Measurements from ENCODE around the gene TMEM31. TPM values are rescaled to one million over a fixed set of nuclear protein-coding genes. Genes with fewer than 3 reads are reported as not detected.

Gene TMEM31, protein sequence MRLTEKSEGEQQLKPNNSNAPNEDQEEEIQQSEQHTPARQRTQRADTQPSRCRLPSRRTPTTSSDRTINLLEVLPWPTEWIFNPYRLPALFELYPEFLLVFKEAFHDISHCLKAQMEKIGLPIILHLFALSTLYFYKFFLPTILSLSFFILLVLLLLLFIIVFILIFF
- not detected for total RNA-seq

DNA sequence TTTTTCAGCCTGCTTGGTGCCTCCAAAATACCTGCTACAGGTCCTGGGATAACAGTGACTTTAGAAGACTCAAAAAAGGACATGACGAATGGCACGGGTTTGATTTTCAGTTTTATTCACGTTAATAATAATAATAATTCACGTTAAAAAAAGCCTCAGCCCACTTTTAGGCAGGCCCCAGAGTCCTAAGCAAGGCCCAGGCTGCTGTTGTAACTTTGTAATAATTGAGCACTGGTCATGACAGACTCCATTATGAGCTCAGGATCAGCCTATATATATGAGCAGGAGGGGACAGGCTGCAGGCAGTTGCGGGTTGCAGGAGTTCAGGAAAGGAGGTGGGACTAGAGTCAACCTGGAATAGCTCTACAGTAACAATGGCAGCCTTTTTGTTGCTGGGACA is at the start of gene TMEM31:
Gene TMEM31 (plus strand): TSS at position 301 of the 400 bp plus-strand sequence. CDS start 1,350 bp downstream, outside the sequence.
- Mint-ChIP-seq H3K9me3 (ENCODE audit: low read depth) (no peaks in the 10 kb centered on the region), H3K4me1 (no peaks in the 10 kb centered on the region), H3K27me3 (no peaks in the 10 kb centered on the region), H3K27ac (no peak within 1 kb of the TSS), H3K4me3 (no peak within 1 kb of the TSS), H3K36me3 (no peaks in the 10 kb centered on the region)
- CTCF ChIA-PET, result interaction anchor here (0.7 to 1.7 kb wide), 4 partner anchors 19 to 1209 kb away, joined by 3 to 7 read pairs (median 3); no protein-coding TSS in a partner anchor
- ATAC-seq, result no peak
- DNase-seq, result no peak

DNA sequence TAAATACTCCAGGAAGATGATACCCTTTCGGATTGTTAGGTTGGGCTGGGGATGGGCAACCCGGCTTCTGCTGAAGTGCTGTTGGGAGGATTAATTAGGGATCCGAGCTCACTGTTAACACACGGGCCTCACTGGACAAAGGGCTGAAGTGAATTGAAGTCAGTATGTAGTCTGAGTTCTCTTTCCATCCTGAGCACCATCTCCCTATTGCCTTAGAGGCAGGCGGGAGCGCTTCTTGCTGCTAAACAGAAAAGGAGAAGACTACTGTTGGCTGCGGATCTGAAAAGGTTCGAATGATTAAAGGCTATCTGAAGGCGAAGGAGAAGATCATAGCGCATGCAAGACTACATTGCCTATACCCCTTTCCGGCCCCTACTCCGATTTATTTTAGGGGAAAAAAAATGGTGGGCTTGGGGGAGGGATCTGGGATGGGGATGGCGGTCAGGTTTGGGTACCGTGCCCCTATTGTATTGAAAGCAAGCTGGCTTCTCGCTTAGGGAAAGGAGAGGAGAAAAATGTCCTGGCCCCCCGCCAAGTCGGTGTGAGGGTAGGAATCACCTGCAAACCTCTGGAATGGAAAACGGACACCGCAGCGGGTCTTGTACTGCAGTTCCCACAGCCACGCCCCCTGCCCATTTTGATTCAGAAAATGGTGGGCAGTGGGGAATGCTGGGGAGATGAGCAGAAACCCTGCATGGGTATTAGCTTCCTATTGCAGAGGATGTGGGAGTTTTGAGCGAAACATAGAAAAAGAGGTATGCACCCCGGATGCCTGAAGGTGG is 46.5 kb upstream of the TMEM31 start:
- Mint-ChIP-seq H3K4me1 (no peaks in the 10 kb centered on the region), H3K27me3 (peaks cover 7% of the 10 kb centered on the region), H3K9me3 (ENCODE audit: low read depth) (no peaks in the 10 kb centered on the region), H3K27ac (no peak overlapping the region), H3K4me3 (no peak overlapping the region), H3K36me3 (no peaks in the 10 kb centered on the region)
- CTCF ChIA-PET, result no interaction called here
- DNase-seq (no peak), ATAC-seq (no peak)

DNA sequence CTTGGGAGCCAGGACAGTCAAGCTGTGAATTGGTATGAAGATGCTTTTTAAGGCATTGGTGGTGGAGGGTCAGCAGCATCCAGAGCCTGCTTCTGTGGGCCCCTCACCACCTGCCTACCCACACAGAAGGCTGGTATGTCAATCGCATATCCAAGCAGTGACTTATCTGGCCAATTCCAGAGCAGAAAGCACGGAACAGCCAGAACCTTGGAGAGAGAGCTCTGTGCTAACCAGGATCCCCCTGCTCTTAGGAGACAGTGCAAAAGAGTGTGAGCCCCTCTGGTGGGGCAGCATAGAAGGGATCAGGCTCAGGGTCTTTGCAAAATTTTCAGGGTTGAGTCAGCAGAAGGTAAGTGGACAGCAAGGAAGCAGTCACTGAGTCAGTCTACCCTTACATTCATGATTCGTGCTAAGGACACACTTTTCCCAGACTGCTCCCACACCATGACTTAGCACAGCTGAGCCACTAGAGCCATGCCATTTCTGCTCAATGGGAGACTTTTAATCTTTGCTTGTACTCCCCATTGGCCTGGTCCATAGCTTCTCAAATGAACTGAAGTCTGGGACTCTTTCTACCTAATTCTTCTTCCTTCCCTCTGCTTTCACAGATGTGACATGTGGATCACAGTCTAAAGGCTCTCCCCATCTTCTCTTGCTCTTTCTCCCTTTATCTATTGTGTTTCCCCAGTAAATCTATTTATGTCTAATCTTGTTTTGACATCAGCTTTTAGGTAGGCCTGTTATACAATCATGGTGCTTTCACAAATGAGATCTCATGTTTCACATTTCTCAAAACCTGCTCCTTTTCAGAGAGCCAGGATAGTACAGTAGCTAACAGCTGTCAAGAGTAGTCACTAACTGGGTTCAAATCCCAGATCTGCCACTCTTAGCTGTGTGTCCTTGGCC is 44.3 kb upstream of the TMEM31 start:
- H3K27me3 Mint-ChIP-seq, result peaks cover 7% of the 10 kb centered on the region
- ATAC-seq (no peak), DNase-seq (no peak)
- H3K4me3 Mint-ChIP-seq, result no peak overlapping the region
- H3K36me3 Mint-ChIP-seq, result no peaks in the 10 kb centered on the region
- no peak overlapping the region for H3K27ac Mint-ChIP-seq
- CTCF ChIA-PET, result no interaction called here
- no peaks in the 10 kb centered on the region for H3K9me3 Mint-ChIP-seq (ENCODE audit: low read depth)
- H3K4me1 Mint-ChIP-seq, result no peaks in the 10 kb centered on the region

DNA sequence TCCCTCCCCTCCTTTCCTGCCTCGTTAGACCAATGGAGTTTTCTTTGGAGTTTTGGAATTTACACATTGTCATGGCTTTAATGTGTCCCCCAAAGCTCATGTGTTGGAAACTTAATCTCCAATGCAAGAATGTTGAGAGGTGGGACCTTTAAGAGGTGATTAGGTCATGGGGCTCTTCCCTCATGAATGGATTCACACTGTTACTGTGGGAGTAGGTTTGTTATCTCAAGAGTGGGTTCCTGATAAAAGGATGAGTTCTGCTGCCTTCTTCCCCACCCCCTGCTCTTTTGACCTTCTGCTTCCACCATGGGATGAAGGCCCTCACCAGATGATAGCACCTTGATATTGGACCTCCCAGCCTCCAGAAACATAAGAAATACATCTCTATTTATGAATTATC is 41.0 kb upstream of the TMEM31 start:
- Mint-ChIP-seq H3K4me1 (no peaks in the 10 kb centered on the region), H3K9me3 (ENCODE audit: low read depth) (no peaks in the 10 kb centered on the region), H3K27me3 (no peaks in the 10 kb centered on the region), H3K36me3 (no peaks in the 10 kb centered on the region), H3K4me3 (no peak overlapping the region), H3K27ac (no peak overlapping the region)
- ATAC-seq, result no peak
- CTCF ChIA-PET, result no interaction called here
- no peak for DNase-seq

DNA sequence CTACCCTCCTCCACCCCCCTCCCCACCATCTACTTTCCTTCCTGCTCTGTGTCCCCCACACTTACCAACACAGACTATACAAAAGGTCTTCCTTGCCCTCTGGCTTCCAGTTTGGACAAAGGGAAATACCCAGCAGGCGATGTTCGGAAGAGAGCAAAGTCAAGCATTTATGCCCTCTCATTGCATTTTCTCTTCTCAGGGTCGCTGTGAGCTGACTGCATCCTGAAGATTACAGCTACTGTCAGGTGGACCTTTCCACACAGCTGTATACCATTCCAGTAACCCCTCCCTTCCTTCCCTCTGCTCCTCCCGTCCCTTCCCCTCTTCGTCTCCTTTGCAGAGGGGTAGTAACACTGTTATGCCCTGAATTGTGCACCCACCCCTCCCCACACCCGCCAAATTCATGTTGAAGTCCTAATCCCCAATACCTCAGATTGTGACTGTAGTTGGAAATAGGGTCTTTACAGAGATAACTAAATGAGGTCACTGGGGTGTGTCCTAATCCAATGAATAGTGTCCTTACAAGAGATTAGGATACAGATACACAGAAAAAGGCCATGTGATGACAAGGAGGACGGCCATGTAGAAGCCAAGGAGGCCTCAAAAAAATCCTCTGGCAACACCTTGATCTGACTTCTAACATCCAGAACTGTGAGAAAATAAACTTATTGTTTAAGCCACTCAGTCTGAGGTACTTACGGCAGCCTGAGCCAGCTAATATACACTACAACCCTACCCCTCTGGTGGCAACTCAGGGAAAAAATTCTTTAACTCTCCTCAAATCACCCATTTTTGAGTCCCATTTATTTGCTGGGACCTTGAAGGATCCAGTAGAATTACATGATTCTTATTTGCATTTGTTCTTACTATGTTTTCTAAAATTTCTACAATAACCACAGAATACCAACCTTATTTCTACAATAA is 35.9 kb upstream of the TMEM31 start:
- Mint-ChIP-seq H3K27ac (no peak overlapping the region), H3K9me3 (ENCODE audit: low read depth) (no peaks in the 10 kb centered on the region), H3K36me3 (peaks cover 23% of the 10 kb centered on the region), H3K4me3 (no peak overlapping the region), H3K27me3 (no peaks in the 10 kb centered on the region), H3K4me1 (no peaks in the 10 kb centered on the region)
- ATAC-seq (no peak), DNase-seq (no peak)
- CTCF ChIA-PET, result no interaction called here

DNA sequence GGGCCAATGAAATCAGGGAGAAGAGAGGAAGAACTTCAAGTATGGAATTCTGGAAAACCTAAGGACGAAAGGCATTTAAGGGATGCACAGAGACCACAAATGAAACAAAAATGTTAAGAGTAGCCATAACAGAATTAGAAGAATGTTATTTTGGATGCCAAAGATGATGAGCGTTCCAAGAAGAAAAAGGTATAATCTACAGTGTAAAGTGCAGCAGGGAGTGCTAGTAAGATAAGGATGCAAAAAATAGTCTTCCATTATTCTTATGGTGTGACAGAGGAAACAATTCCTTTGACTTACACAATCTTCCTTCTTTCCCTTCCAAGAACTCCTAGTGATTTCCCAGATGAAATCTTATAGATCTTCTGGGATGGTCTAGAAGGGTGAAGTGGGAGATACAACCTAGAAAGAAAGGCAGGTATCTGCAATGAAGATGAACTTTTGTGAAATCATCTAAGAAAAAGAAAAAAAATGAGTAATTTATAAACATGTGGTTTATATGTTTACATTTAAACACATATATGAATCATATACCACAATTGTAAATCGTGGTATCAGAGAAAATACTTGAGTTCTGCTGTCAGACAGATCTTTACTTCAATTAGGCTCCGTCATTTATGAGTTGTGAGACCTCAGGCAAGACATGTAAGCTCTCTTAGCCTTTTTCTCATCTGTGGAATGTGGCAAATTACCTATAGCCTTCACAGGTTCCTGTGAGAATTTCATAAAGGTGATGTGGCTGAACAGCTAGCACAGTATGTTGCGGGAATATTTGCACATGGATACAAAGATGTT is 32.3 kb upstream of the TMEM31 start:
- no peaks in the 10 kb centered on the region for H3K4me1 Mint-ChIP-seq
- H3K27ac Mint-ChIP-seq, result no peak overlapping the region
- DNase-seq, result no peak
- no peaks in the 10 kb centered on the region for H3K27me3 Mint-ChIP-seq
- peaks cover 29% of the 10 kb centered on the region for H3K36me3 Mint-ChIP-seq
- no peak overlapping the region for H3K4me3 Mint-ChIP-seq
- ATAC-seq, result no peak
- H3K9me3 Mint-ChIP-seq (ENCODE audit: low read depth), result no peaks in the 10 kb centered on the region
- CTCF ChIA-PET, result no interaction called here

DNA sequence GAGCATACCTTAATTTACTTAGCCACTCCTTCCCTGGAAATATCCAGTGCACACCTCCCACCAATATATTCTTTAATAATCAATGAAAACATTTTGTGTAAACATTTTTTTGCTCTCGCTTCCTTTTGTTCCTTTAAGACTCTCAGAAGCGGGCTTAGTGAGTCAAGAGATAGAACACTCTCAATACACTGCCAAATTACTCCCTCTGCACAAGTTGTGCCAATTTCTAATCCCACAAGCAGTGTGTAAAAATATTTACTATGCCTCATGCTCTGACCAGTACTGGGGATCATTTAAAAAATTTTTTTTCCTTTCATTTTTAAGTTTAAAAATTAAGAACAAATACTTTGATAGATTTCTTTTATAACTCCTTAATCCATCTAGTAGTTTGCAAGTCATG is 29.3 kb upstream of the TMEM31 start:
- ATAC-seq, result no peak

DNA sequence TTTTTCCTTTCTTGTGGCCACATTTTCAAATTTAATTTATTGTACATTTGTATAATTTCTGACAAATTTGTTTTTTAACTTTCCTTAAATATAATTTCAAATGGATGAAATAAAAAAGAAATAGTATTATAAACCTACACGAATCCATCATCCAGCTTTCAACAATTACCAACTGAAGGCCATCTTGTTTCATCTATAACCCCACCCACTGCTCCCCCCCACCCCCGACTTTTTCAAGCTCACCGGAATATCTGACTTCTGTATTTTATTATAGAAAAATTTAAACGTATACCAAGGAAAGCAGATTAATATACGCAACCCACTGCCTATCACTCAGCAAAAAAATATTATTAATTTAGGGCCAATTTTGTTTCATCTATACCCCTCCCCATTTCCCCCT is 25.3 kb upstream of the TMEM31 start:
- Mint-ChIP-seq H3K4me3 (no peak overlapping the region), H3K27ac (peak overlapping the region; percentile 90), H3K4me1 (peaks cover 10% of the 10 kb centered on the region), H3K9me3 (ENCODE audit: low read depth) (no peaks in the 10 kb centered on the region), H3K27me3 (no peaks in the 10 kb centered on the region), H3K36me3 (peaks cover 19% of the 10 kb centered on the region)
- no peak for ATAC-seq
- CTCF ChIA-PET, result interaction anchor here (0.7 kb wide), 1 partner anchor 179 kb away, joined by 3 read pairs; no protein-coding TSS in a partner anchor
- DNase-seq, result no peak

More for the DNA sequence above, 29.3 kb upstream of the TMEM31 start:
- Mint-ChIP-seq H3K4me1 (peaks cover 10% of the 10 kb centered on the region), H3K36me3 (peaks cover 35% of the 10 kb centered on the region), H3K27me3 (no peaks in the 10 kb centered on the region), H3K4me3 (no peak overlapping the region), H3K27ac (no peak overlapping the region), H3K9me3 (ENCODE audit: low read depth) (no peaks in the 10 kb centered on the region)
- DNase-seq, result no peak
- CTCF ChIA-PET, result no interaction called here

DNA sequence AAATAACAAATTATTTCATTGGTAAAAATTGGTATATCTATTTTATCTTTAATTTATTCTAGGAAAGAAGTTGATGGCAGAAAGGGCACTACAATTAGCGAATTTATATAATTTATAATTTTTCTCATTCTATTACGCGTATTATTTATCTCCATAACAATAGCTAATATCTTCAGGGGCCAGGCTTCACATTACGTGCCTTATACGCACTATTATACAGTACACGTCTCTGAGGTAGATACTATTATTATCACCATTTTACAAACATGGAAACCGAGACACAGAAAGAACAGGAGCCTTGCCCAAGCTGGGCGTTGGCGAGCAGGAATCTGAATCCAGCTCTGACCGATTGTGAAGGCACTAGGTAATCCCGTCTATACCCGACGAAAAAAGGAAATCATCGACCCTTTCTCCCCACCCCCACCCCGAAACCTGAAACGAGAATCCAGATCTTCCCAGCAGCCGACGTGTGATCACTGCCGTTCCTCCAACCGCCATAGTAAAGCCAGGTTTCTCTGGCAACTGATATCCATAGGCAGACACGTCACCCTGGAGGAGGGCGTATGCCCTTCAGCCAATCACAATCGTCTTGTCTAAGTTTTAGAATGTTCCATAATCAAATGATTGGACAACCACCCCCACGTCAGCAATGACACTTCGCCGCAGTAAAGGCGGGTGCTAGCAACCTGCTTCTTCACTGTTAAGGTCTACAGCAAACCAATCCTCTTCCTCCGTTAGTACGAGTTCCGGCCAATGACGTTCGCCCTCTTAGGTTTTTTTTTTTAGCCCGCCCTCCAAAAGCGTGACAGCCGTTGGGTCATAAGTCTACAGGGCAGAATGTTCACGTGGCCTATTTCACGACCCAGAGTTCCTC is 24.3 kb upstream of the TMEM31 start, which contains the start of gene MORF4L2:
Gene MORF4L2 (minus strand): TSS at position 501 of the 874 bp plus-strand sequence. CDS start 9,672 bp downstream, outside the sequence.
- no peak within 1 kb of the TSS for H3K4me3 Mint-ChIP-seq

DNA sequence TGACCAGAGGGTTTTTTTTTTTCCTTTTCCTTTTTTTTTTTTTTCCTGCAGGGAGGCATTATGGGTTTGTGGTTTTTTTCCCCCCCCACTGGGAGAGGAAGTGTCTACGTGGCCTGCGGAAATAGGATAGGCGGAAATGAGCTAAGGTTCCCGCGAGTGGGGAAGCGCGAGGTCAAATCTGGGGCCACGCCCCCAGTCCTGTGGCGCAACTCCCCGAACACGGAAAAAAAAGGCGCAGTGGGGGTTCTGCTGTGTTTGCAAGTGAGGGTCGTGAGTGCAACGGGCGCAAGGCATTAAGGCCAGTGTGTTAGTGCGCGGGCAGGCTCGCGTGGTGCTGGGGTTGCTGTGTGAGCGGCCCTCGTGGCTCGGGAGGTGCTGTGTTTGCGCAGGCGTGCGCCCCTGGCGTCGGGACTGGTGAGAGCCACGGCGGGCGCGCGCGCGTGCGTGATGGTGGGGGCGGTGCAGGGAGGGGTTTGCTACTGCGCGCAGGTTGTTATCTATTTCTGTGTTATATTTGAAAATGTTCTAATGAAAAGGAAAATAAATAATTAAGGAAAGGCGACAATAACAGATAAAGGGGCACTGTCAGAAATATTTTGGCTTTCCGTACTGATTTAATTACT is 23.5 kb upstream of the TMEM31 start:
- no peak overlapping the region for H3K27ac Mint-ChIP-seq
- H3K9me3 Mint-ChIP-seq (ENCODE audit: low read depth), result no peaks in the 10 kb centered on the region
- H3K4me3 Mint-ChIP-seq, result no peak overlapping the region
- peaks cover 10% of the 10 kb centered on the region for H3K4me1 Mint-ChIP-seq
- H3K36me3 Mint-ChIP-seq, result peaks cover 15% of the 10 kb centered on the region
- ATAC-seq, result peak; percentile 70
- H3K27me3 Mint-ChIP-seq, result no peaks in the 10 kb centered on the region
- peak; percentile 88 for DNase-seq
- CTCF ChIA-PET, result interaction anchor here (0.7 to 0.9 kb wide), 2 partner anchors 113 to 151 kb away, joined by 3 read pairs; no protein-coding TSS in a partner anchor

More for the DNA sequence above, 24.3 kb upstream of the TMEM31 start, which contains the start of gene MORF4L2:
- Mint-ChIP-seq H3K27ac (peak within 1 kb of the TSS; percentile 90), H3K9me3 (ENCODE audit: low read depth) (no peaks in the 10 kb centered on the region), H3K36me3 (peaks cover 17% of the 10 kb centered on the region), H3K27me3 (no peaks in the 10 kb centered on the region), H3K4me1 (peaks cover 10% of the 10 kb centered on the region)
- DNase-seq (peak; percentile 96), ATAC-seq (peak; percentile 89)
- CTCF ChIA-PET, result interaction anchor here (0.7 to 0.9 kb wide), 2 partner anchors 114 to 152 kb away, joined by 3 read pairs; no protein-coding TSS in a partner anchor

DNA sequence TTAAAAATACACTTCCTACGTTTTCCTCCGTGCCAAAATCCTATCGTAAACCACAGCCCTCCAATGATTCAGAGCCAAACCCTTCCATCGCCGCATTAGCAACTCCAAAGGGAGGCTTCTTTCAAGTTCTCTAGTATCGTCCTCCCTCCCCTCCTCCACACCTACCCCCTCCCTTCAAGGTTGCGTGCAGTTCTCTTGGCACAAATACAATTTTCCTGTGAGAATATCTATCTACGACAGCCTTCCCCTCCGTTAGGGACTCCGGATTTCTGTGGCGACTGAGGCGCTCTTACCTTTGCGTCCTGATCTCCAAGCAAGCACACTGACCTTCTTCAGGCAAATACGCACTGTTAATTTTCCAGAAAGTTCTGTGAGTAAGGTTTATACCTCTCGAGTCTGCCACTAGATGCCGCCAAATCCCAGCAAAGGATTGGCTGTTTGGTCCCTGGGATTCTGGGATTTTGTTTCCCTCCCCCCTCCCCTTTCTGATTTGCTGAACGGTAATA is 23.0 kb upstream of the TMEM31 start:
- no peak for ATAC-seq
- Mint-ChIP-seq H3K27ac (no peak overlapping the region), H3K9me3 (ENCODE audit: low read depth) (no peaks in the 10 kb centered on the region), H3K27me3 (no peaks in the 10 kb centered on the region), H3K4me3 (no peak overlapping the region), H3K4me1 (peaks cover 10% of the 10 kb centered on the region), H3K36me3 (peaks cover 13% of the 10 kb centered on the region)
- DNase-seq, result peak; percentile 60
- CTCF ChIA-PET, result no interaction called here

All from activated CD8-positive, alpha-beta memory T cell treated with anti-CD3 and anti-CD28 coated beads, Interleukin-2, amount 10 ng/mL, durations not matched to agents 7 days and 5 days (primary cell).